ENCODE data around the gene FOXL3. TPM values are rescaled to one million over a fixed set of nuclear protein-coding genes. Genes with fewer than 3 reads are reported as not detected.

FOXL3 gene
- total RNA-seq, 1 experiment from 2014 or later: not detected

DNA sequence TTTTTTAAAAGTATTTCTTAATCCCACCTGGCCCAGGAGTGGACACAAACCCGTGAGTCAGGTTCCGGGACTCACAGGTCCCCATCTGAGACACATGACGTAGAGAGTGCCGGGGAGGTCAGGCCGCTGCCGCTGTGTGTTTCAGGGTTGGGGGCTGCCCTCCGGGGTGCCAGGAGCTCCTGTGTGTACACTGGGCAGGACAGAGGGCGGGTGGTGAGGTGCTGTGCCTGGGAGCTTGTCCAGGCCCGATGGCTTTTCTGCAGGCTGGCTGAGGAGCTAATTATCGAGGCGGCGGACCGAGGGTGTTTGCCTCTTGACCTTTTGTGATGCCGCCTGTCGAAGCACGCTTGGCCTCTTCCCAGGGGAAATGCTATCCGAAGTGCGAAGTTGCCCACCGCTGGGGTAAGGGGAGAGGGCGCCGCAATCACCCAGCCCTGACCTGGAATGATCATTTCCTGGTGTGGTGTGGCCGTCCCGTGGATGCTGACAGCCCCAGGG, 42.1 kb downstream of the FOXL3 start:
- Histone ChIP-seq H3K4ac (ENCODE audit: low read depth, low read length) (no peak overlapping the region), H2AFZ (ENCODE audit: low read length) (no peak overlapping the region), H3K18ac (ENCODE audit: insufficient read length, low read depth, low read length) (no peak overlapping the region), H3K14ac (ENCODE audit: insufficient read depth, low read length) (no peak overlapping the region), H3K23me2 (ENCODE audit: insufficient read length, low read depth, low read length, poor library complexity, severe bottlenecking) (peaks cover 7% of the 10 kb centered on the region), H4K20me1 (ENCODE audit: control insufficient read depth, insufficient read depth, insufficient read length) (peaks cover 3% of the 10 kb centered on the region), H3K23ac (ENCODE audit: insufficient read length, low read depth, low read length) (no peak overlapping the region), H2BK20ac (ENCODE audit: low read depth, low read length, poor library complexity, severe bottlenecking) (no peak overlapping the region), H2AK5ac (ENCODE audit: insufficient read length, low read length) (no peak overlapping the region), H3K79me2 (ENCODE audit: insufficient read depth, low read length) (no peaks in the 10 kb centered on the region), H4K91ac (ENCODE audit: insufficient read length, low read depth, low read length) (no peak overlapping the region), H3K27me3 (ENCODE audit: insufficient read depth, low read length) (no peaks in the 10 kb centered on the region), H3K56ac (ENCODE audit: insufficient read length, low read depth, low read length) (no peak overlapping the region), H3K27ac (ENCODE audit: insufficient read length, low read depth, low read length) (no peak overlapping the region), H2BK15ac (ENCODE audit: low read depth, low read length) (no peak overlapping the region), H4K8ac (replicated peaks; ENCODE audit: insufficient read length, low read depth, low read length) (no peak overlapping the region), H3K79me1 (ENCODE audit: insufficient read depth, low read depth, low read length, poor library complexity, severe bottlenecking) (no peaks in the 10 kb centered on the region), H3K9me3 (ENCODE audit: control insufficient read depth, low read depth, low read length) (no peaks in the 10 kb centered on the region), H2BK5ac (ENCODE audit: insufficient read length, low read length) (no peak overlapping the region), H3K4me2 (ENCODE audit: insufficient read depth, insufficient read length, low read length) (no peak overlapping the region), H2BK12ac (ENCODE audit: insufficient read length, low read depth, low read length) (no peak overlapping the region), H2BK120ac (ENCODE audit: low read depth, low read length, poor library complexity, severe bottlenecking) (no peak overlapping the region), H3K4me1 (ENCODE audit: insufficient read depth, low read length) (no peaks in the 10 kb centered on the region), H3K9ac (ENCODE audit: extremely low read depth, insufficient read length, low read length) (no peak overlapping the region), H3T11ph (ENCODE audit: low read length) (no peak overlapping the region), H4K5ac (ENCODE audit: insufficient read length, low read depth, low read length) (no peak overlapping the region)
- no CpG with 5 or more reads among the region's 23 CpGs for WGBS (ENCODE audit: extremely low coverage, insufficient read length, low lambda C conversion rate)
- TF ChIP-seq CTCF (conservative IDR thresholded peaks at IDR 0.05): no peak
- H3K36me3 Mint-ChIP-seq (ENCODE audit: insufficient read depth in 1 of 3, low read depth in 3 of 3): peaks cover 0 to 5% (median 2%) of the 10 kb centered on the region in 3 experiments; a peak in 4 of 7 replicates
- peaks cover 16 to 17% of the 10 kb centered on the region in 2 experiments; a peak in 4 of 5 replicates for H3K9me3 Mint-ChIP-seq
- H3K27ac Mint-ChIP-seq: peak overlapping the region in 1 of 3 experiments; percentile 44; a peak in 1 of 7 replicates
- H3K4me1 Mint-ChIP-seq: peaks cover 0 to 15% of the 10 kb centered on the region in 2 experiments; a peak in 2 of 4 replicates
- H3K27me3 Mint-ChIP-seq (ENCODE audit: low read depth): peaks cover 41% of the 10 kb centered on the region
- no peak for DNase-seq
- H3K4me3 Mint-ChIP-seq: no peak overlapping the region
